Measurements from ENCODE around the gene NXPH3.

GRCh38 chr17:49630113-49630900 lies 54.6 kb downstream of the NXPH3 start:
- TF ChIP-seq POLR2A (IDR thresholded peaks at IDR 0.05; ENCODE audit: low read depth, low read length) (no peak), SPI1 (IDR thresholded peaks at IDR 0.05; ENCODE audit: low read depth, low read length) (no peak), TAF1 (IDR thresholded peaks at IDR 0.05; ENCODE audit: low read depth, low read length) (no peak)

All from GM12891 (cell line).